Measurements from ENCODE around the gene PCBP1. TPM values are rescaled to one million over a fixed set of nuclear protein-coding genes. Genes with fewer than 3 reads are reported as not detected.

PCBP1 gene
- total RNA-seq, 6 experiments from 2014 or later, result 147 to 220 (median 178) TPM

- H3K36me3 ChIP-seq, result peaks cover 0 to 25% (median 2%) of the 10 kb centered on the region in 4 donors
- H3K27ac ChIP-seq, result peak overlapping the region; percentile 84 to 96 (median 85)
- DNase-seq, result peak in 2 of 3 donors; percentile 38 to 78
- no peaks in the 10 kb centered on the region for H3K27me3 ChIP-seq
- intact Hi-C loops (cut with DNase I), result loop anchor here in 1 of 2 donors (10.0 kb wide), 1 partner anchor 156 kb away; the partner anchor contains the start of gene MXD1
- ATAC-seq, result peak; percentile 81 to 93 (median 90)
- no peak overlapping the region for H3K4me3 ChIP-seq
- H3K4me1 ChIP-seq, result peaks cover 0 to 25% (median 8%) of the 10 kb centered on the region in 4 donors
- TF ChIP-seq POLR2A (IDR thresholded peaks at IDR 0.05), result no peak
- peak; percentile 77 to 93 (median 79) for TF ChIP-seq CTCF (IDR thresholded peaks at IDR 0.05)
- WGBS (ENCODE audit: insufficient coverage, low coverage, low lambda C conversion rate, missing lambda C conversion rate), result 52% methylated on average over 10 of the region's 13 CpGs
- no peaks in the 10 kb centered on the region for H3K9me3 ChIP-seq
These were observed 16.6 kb upstream of the PCBP1 start for GRCh38 chr2:70070542-70071268.

- Histone ChIP-seq H3K4me1 (peaks cover 0 to 23% (median 7%) of the 10 kb centered on the region in 4 donors), H3K36me3 (peaks cover 0 to 44% (median 10%) of the 10 kb centered on the region in 4 donors), H3K27me3 (no peaks in the 10 kb centered on the region), H3K9me3 (no peaks in the 10 kb centered on the region), H3K27ac (no peak overlapping the region), H3K4me3 (no peak overlapping the region)
- 91% methylated on average over 5 of the region's 5 CpGs for WGBS (ENCODE audit: insufficient coverage, low coverage, low lambda C conversion rate, missing lambda C conversion rate)
- no peak for ATAC-seq
- TF ChIP-seq POLR2A (IDR thresholded peaks at IDR 0.05), result no peak
- peak in 1 of 3 donors; percentile 31 for DNase-seq
- intact Hi-C loops (cut with DNase I), result loop anchor here in 1 of 2 donors (10.0 kb wide), 1 partner anchor 159 kb away; the partner anchor contains the start of gene MXD1
These were observed 13.8 kb upstream of the PCBP1 start for GRCh38 chr2:70073493-70073892.

GRCh38 chr2:70078384-70078783, 8.9 kb upstream of the PCBP1 start:
- peaks cover 0 to 5% (median under 1%) of the 10 kb centered on the region in 4 donors for H3K4me1 ChIP-seq
- no peak overlapping the region for H3K27ac ChIP-seq
- no peaks in the 10 kb centered on the region for H3K9me3 ChIP-seq
- no peak for DNase-seq
- ATAC-seq, result no peak
- H3K36me3 ChIP-seq, result peaks cover 0 to 67% (median 30%) of the 10 kb centered on the region in 4 donors
- H3K27me3 ChIP-seq, result no peaks in the 10 kb centered on the region
- no peak overlapping the region for H3K4me3 ChIP-seq
- intact Hi-C loops (cut with DNase I), result loop anchor here in 1 of 2 donors (10.0 kb wide), 1 partner anchor 164 kb away; the partner anchor contains the start of gene MXD1
- no peak for TF ChIP-seq POLR2A (IDR thresholded peaks at IDR 0.05)
- no peak for TF ChIP-seq CTCF (IDR thresholded peaks at IDR 0.05)

- ATAC-seq (no peak), DNase-seq (peak in 1 of 3 donors; percentile 37)
- 93% methylated on average over 2 of the region's 3 CpGs for WGBS (ENCODE audit: insufficient coverage, low coverage, low lambda C conversion rate, missing lambda C conversion rate)
- Histone ChIP-seq H3K4me3 (no peak overlapping the region), H3K27me3 (no peaks in the 10 kb centered on the region), H3K27ac (no peak overlapping the region), H3K9me3 (no peaks in the 10 kb centered on the region), H3K36me3 (peaks cover 0 to 60% (median 30%) of the 10 kb centered on the region in 4 donors), H3K4me1 (peaks cover 0 to 28% (median 12%) of the 10 kb centered on the region in 4 donors)
- TF ChIP-seq CTCF (IDR thresholded peaks at IDR 0.05), result no peak
- TF ChIP-seq POLR2A (IDR thresholded peaks at IDR 0.05), result no peak
- intact Hi-C loops (cut with DNase I), result no loop called here
These were observed 6.6 kb upstream of the PCBP1 start for GRCh38 chr2:70080610-70081200.

- intact Hi-C loops (cut with DNase I), result no loop called here
- ATAC-seq (no peak), DNase-seq (peak in 1 of 3 donors; percentile 35)
- TF ChIP-seq CTCF (IDR thresholded peaks at IDR 0.05) (no peak), POLR2A (IDR thresholded peaks at IDR 0.05) (no peak)
- H3K4me3 ChIP-seq, result no peak overlapping the region
- peaks cover 0 to 31% (median 13%) of the 10 kb centered on the region in 4 donors for H3K4me1 ChIP-seq
- H3K9me3 ChIP-seq, result no peaks in the 10 kb centered on the region
- peaks cover 0 to 59% (median 27%) of the 10 kb centered on the region in 4 donors for H3K36me3 ChIP-seq
- no peak overlapping the region for H3K27ac ChIP-seq
- WGBS (ENCODE audit: insufficient coverage, low coverage, low lambda C conversion rate, missing lambda C conversion rate), result 75% methylated on average over 5 of the region's 5 CpGs
- H3K27me3 ChIP-seq, result no peaks in the 10 kb centered on the region
These were observed 6.1 kb upstream of the PCBP1 start for GRCh38 chr2:70081221-70081620.
